ENCODE measurements around the gene RAI1. TPM values are rescaled to one million over a fixed set of nuclear protein-coding genes. Genes with fewer than 3 reads are reported as not detected.

Gene RAI1
- total and polyA plus RNA-seq, 2 of the 13 experiments (the other 11 are each of a cell fraction or from before 2014, with no cell fraction given) = 3.4 to 5.2 TPM

DNA sequence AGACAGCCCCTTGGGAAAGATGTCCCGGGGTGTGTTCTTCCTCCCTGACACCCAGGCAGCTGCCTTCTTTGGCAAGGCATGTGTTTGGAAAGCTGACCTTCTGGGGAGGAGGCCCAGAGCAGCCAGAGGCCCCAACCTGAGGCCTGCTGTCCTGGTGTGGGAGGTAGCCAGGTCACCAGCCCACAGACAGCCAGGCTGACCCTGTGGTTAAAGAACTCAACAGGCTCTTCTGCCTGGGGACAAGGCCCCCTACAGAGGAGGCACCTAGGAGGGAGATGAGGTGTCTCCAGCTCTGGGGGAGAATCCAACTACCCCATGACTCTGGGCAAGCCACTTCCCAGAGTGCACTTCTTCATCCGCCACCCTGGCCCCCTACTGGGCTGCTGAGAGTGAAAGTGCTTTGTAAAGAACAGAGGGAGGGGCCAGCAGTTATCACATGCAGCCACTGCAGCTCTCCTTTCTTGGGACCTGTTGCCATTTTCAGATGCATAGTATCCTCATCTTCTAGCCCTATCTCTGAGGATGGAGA lies 168.7 kb downstream of the RAI1 start (continued):
- no peak for TF ChIP-seq REL (CRISPR knock-in tag; conservative IDR thresholded peaks at IDR 0.05)
- peak; percentile 46; the same call in 1 of the 2 replicates for TF ChIP-seq TAF1 (CRISPR knock-in tag; IDR thresholded peaks at IDR 0.05)

DNA sequence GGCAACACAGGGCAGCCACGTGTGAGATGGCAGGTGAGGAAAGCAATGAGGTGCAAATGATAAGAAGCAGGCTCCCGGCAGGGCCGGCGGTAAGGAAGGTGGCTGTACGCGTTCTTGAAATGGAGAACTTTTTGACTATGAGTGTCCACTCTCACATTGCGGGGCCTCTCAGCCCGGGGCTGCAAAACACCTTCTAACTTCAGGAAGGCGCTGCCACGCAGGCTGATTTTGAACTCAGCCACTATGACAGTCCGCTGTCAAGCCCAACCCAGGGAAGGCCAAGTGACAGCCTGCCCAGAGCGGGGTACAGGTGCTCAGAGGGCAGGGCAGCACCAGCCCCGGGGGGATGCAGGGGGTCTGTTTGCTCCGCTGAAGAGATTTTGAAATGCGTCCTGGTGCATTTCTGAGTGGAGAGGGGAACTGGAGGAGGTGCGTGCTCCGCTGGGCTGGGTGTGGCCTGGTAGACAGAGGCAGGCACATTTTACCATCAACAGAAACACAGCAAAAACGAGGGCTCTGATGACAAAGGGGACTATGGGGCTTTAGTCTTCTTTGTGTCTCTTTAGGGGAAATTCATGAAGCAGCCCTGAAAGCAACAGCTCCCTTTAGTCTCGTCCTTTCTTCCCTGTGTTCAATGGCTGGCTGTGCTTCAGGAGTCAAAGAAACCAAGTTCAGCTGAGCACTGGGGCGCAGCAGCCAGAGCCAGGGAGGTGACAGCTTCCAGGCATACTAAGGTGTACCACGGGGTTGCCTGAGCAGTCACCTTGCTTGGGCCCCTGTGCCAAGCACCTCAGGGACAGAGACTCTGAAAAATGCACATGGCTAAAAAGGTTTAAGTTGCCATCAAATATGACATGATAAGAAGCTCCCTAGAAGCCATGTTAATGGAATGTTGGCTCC lies 170.1 kb downstream of the RAI1 start:
- no TSS peak for BruUV-seq (replicated peaks)
- Histone ChIP-seq H3K36me3 (replicated peaks in 1 of 2; ENCODE audit: control insufficient read depth in 1 of 2, insufficient read depth in 2 of 2, low read length in 2 of 2) (no peaks in the 10 kb centered on the region), H3K79me2 (ENCODE audit: insufficient read depth, low read length) (no peaks in the 10 kb centered on the region), H3K27ac (ENCODE audit: extremely low read length, insufficient read depth, low read length) (no peak overlapping the region), H3K9ac (ENCODE audit: insufficient read depth, low read depth, low read length) (no peak overlapping the region), H3K27me3 (ENCODE audit: control insufficient read depth in 1 of 2, insufficient read depth in 2 of 2, low read length in 2 of 2) (no peaks in the 10 kb centered on the region), H3K9me3 (ENCODE audit: low read length) (no peaks in the 10 kb centered on the region), H4K20me1 (ENCODE audit: insufficient read depth, low read length) (no peaks in the 10 kb centered on the region), H3K4me1 (ENCODE audit: insufficient read depth, low read length) (peaks cover 65% of the 10 kb centered on the region), H3K4me3 (replicated peaks in 1 of 3; ENCODE audit: insufficient read depth in 1 of 3, low read depth in 2 of 3, low read length in 3 of 3) (no peak overlapping the region), H3K4me2 (ENCODE audit: low read depth, low read length) (no peak overlapping the region), H2AFZ (ENCODE audit: low read length) (no peak overlapping the region)
- in situ Hi-C loops (cut with HindIII; ENCODE audit: extremely low pct_ligation_motif_present, low pct_unique_long_range_greater_than_20kb) = no loop called here
- ChIA-PET CTCF (ENCODE audit: low intra/inter-chr PET ratio, low total read pairs) (no interaction called here), POLR2A (interaction anchor here (6.4 kb wide), 1 partner anchor 14 kb away, joined by 51 read pairs; the partner anchor contains the start of gene SREBF1)
- WGBS (ENCODE audit: low lambda C conversion rate) = 80% methylated on average over 18 of the region's 21 CpGs
- TF ChIP-seq ZNF276 (CRISPR knock-in tag; IDR thresholded peaks at IDR 0.05; ENCODE audit: low read depth) (no peak), ARID2 (CRISPR knock-in tag; IDR thresholded peaks at IDR 0.05; ENCODE audit: borderline replicate concordance) (no peak), ZNF256 (CRISPR knock-in tag; conservative IDR thresholded peaks at IDR 0.05) (no peak), HINFP (CRISPR knock-in tag; IDR thresholded peaks at IDR 0.05; ENCODE audit: low read depth) (no peak), ZNF432 (CRISPR knock-in tag; IDR thresholded peaks at IDR 0.05; ENCODE audit: borderline replicate concordance) (no peak), ZNF879 (CRISPR knock-in tag; IDR thresholded peaks at IDR 0.05) (no peak), MAF1 (CRISPR knock-in tag; IDR thresholded peaks at IDR 0.05; ENCODE audit: borderline replicate concordance) (no peak), SMARCE1 (IDR thresholded peaks at IDR 0.05; ENCODE audit: borderline replicate concordance) (no peak), ZFP41 (CRISPR knock-in tag; IDR thresholded peaks at IDR 0.05; ENCODE audit: borderline replicate concordance) (no peak), PHB2 (IDR thresholded peaks at IDR 0.05; ENCODE audit: partially characterized antibody) (no peak)
- FAIRE-seq = no peak
- no peak for ATAC-seq
- intact Hi-C loops (cut with micrococcal nuclease; ENCODE audit: unreplicated experiment) = loop anchor here (10.0 kb wide), 1 partner anchor 137 kb away; no protein-coding TSS in a partner anchor
- no peak for DNase-seq (ENCODE audit: low spot score)

Measured in HepG2 (cell line).